ENCODE results near the gene PLXDC2.

Gene PLXDC2

GRCh38 chr10:19817231-19817933 is 1.1 kb downstream of the PLXDC2 start:
- no peak for DNase-seq

GRCh38 chr10:19818876-19819275 is 2.6 kb downstream of the PLXDC2 start:
- no peak for DNase-seq

- no peak for DNase-seq
Measured at GRCh38 chr10:19819419-19820033, 3.3 kb downstream of the PLXDC2 start.

GRCh38 chr10:19824381-19825342 is 8.4 kb downstream of the PLXDC2 start:
- DNase-seq = no peak

- no peak for DNase-seq
Measured at GRCh38 chr10:19825700-19826099, 9.5 kb downstream of the PLXDC2 start.

- DNase-seq = no peak
Measured at GRCh38 chr10:19826712-19827111, 10.5 kb downstream of the PLXDC2 start.

GRCh38 chr10:19828278-19829049 is 12.2 kb downstream of the PLXDC2 start:
- DNase-seq = no peak

GRCh38 chr10:19832699-19833098 is 16.5 kb downstream of the PLXDC2 start:
- DNase-seq = no peak

- DNase-seq = no peak
Measured at GRCh38 chr10:19833170-19833824, 17.1 kb downstream of the PLXDC2 start.

- no peak for DNase-seq
Measured at GRCh38 chr10:19835952-19836351, 19.7 kb downstream of the PLXDC2 start.

- DNase-seq = no peak
Measured at GRCh38 chr10:19839090-19839489, 22.9 kb downstream of the PLXDC2 start.

- no peak for DNase-seq
Measured at GRCh38 chr10:19839552-19839951, 23.3 kb downstream of the PLXDC2 start.

- no peak for DNase-seq
Measured at GRCh38 chr10:19840776-19841175, 24.5 kb downstream of the PLXDC2 start.

- DNase-seq = no peak
Measured at GRCh38 chr10:19843487-19843886, 27.3 kb downstream of the PLXDC2 start.

GRCh38 chr10:19845503-19846368 is 29.5 kb downstream of the PLXDC2 start:
- DNase-seq = no peak

- DNase-seq = no peak
Measured at GRCh38 chr10:19847321-19847720, 31.1 kb downstream of the PLXDC2 start.

GRCh38 chr10:19848226-19848985 is 32.2 kb downstream of the PLXDC2 start:
- DNase-seq = no peak

- no peak for DNase-seq
Measured at GRCh38 chr10:19853831-19854230, 37.6 kb downstream of the PLXDC2 start.

- DNase-seq = no peak
Measured at GRCh38 chr10:19857876-19858275, 41.6 kb downstream of the PLXDC2 start.

- no peak for DNase-seq
Measured at GRCh38 chr10:19860107-19860506, 43.9 kb downstream of the PLXDC2 start.

All from activated CD4-positive, alpha-beta T cell treated with anti-CD3 and anti-CD28 coated beads for 4 hours (primary cell).